Skeletal muscle tissue (tissue), 4 donors: Measurements from ENCODE around the gene GFER. TPM values are rescaled to one million over a fixed set of nuclear protein-coding genes. Genes with fewer than 3 reads are reported as not detected.
A peak's percentile ranks its signal among the peaks of the same experiment; 100 is the strongest.

Experiments used
- H3K27ac ChIP-seq: one replicate; pipeline ENCODE4 v1.7.0; 2013; ENCODE audit warnings: mild to moderate bottlenecking, low read depth, low read length, inconsistent platforms
- H3K27me3 ChIP-seq, 3 donors: one replicate each; pipeline ENCODE4 v1.7.0; 2013; ENCODE audit warnings: low read length in 3 of 3; ENCODE audit not compliant: control insufficient read depth in 3 of 3, insufficient read depth in 3 of 3
- H3K36me3 ChIP-seq, 3 donors: one replicate each; pipeline ENCODE4 v1.7.0; 2013; ENCODE audit warnings: low read length in 3 of 3; ENCODE audit not compliant: control insufficient read depth in 3 of 3, insufficient read depth in 3 of 3
- H3K4me1 ChIP-seq, 3 donors: one replicate each; pipeline ENCODE4 v1.7.0; 2013; ENCODE audit warnings: low read length in 3 of 3, mild to moderate bottlenecking in 3 of 3; ENCODE audit not compliant: control insufficient read depth in 3 of 3, insufficient read depth in 3 of 3
- H3K4me3 ChIP-seq, 3 donors: one replicate each; pipeline ENCODE4 v1.7.0; 2013; ENCODE audit warnings: low read length in 3 of 3
- H3K9ac ChIP-seq, 3 donors: one replicate each; pipeline ENCODE4 v1.7.0; 2013; ENCODE audit warnings: low read length in 3 of 3, mild to moderate bottlenecking in 3 of 3, moderate library complexity in 2 of 3, low read depth in 1 of 3
- H3K9me3 ChIP-seq, 3 donors: one replicate each; pipeline ENCODE4 v1.7.0; 2013; ENCODE audit warnings: low read length in 3 of 3; ENCODE audit not compliant: control insufficient read depth in 3 of 3
- total RNA-seq: library from RNA; depleted of rRNA; stranded (reverse); fragments of >200 nt; gene quantifications from one replicate; pipeline ENCODE4 v1.2.3, GENCODE V29; 2014
- donor health status: Osteomylitis.

Gene GFER
- total RNA-seq, 1 donor from 2014 or later = 4.7 TPM

DNA sequence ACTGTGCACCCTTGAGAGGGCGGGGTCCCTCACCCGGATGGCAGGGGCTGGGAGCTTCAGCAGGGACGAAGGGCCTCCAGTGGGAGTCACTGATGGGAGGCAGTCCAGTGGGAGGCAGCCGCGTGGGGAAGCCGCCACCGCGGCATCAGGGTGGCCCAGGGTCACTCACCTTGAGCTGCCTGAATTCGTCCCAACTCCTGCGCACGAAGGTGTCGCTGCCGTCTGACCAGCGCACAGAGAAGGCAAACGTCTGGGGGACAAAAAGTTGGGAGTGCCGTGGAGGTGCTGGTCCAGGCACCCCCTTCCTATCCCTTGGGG lies 3.3 kb upstream of the GFER start:
- Histone ChIP-seq H3K9me3 (no peaks in the 10 kb centered on the region), H3K9ac (peak overlapping the region in 1 of 3 donors; percentile 33), H3K27me3 (peaks cover 5 to 20% (median 17%) of the 10 kb centered on the region in 3 donors), H3K4me1 (peaks cover 29 to 50% (median 37%) of the 10 kb centered on the region in 3 donors), H3K4me3 (no peak overlapping the region), H3K36me3 (peaks cover 30 to 33% (median 32%) of the 10 kb centered on the region in 3 donors), H3K27ac (no peak overlapping the region)

DNA sequence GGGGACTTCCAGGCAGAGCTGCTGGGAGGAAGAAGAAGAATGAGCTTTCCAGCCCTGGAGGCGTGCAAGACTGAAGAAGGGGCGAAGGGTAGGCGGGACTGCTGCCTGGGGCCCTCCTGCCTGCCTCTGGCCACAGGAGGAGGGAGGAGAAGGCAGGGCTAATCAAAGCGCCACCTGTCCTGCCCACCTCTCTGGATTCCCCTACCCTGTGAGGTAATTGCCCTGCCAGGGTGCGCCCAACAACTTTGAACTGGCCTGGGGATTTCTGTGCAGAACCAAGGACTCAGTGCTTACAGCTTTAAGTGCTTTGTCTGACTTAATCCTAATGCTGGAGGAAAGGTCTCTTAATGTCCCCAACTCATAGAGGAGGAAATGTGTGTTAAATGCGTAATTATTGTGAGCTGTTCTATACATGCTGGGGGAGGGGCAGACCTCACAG lies 2.6 kb upstream of the GFER start, which contains the start of gene NOXO1:
Gene NOXO1, minus strand, starts transcription at position 72 of the 439 bp plus-strand sequence. CDS start 290 bp downstream, outside the sequence.
- no peak within 1 kb of the TSS for H3K4me3 ChIP-seq
- peaks cover 30 to 33% (median 32%) of the 10 kb centered on the region in 3 donors for H3K36me3 ChIP-seq
- no peak within 1 kb of the TSS for H3K27ac ChIP-seq
- peaks cover 29 to 50% (median 37%) of the 10 kb centered on the region in 3 donors for H3K4me1 ChIP-seq
- H3K9ac ChIP-seq = peak within 1 kb of the TSS in 1 of 3 donors; percentile 33
- H3K27me3 ChIP-seq = peaks cover 5 to 20% (median 17%) of the 10 kb centered on the region in 3 donors
- no peaks in the 10 kb centered on the region for H3K9me3 ChIP-seq

DNA sequence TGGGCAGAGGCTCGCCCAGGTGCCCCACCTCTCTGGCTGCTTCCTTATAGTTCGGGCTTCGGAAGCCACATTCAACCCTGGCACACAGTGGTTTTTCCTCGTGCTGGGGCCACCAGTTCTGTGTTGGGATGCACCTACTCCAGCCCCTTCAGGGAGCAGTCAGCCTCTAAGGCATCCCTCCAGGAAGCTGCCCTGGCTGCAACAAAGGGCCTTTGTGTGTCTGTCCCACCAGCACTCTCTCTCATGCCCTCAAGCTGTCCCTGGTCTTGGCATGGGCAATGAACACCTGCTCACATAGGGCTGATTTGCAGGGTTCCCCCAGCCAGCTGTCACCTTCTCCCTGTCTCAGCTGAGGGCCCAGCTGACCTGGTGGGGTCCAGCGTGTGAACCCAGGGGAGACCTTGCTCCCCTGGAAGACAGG lies 2.0 kb upstream of the GFER start:
- H3K36me3 ChIP-seq = peaks cover 30 to 32% (median 32%) of the 10 kb centered on the region in 3 donors
- H3K27ac ChIP-seq = no peak overlapping the region
- peaks cover 29 to 50% (median 37%) of the 10 kb centered on the region in 3 donors for H3K4me1 ChIP-seq
- H3K9ac ChIP-seq = peak overlapping the region in 1 of 3 donors; percentile 16
- no peak overlapping the region for H3K4me3 ChIP-seq
- H3K27me3 ChIP-seq = peaks cover 5 to 17% (median 16%) of the 10 kb centered on the region in 3 donors
- no peaks in the 10 kb centered on the region for H3K9me3 ChIP-seq

- peaks cover 21 to 25% (median 23%) of the 10 kb centered on the region in 3 donors for H3K36me3 ChIP-seq
- peak overlapping the region; percentile 44 for H3K27ac ChIP-seq
- peak overlapping the region; percentile 54 to 81 (median 81) for H3K4me3 ChIP-seq
- H3K4me1 ChIP-seq = peaks cover 29 to 50% (median 37%) of the 10 kb centered on the region in 3 donors
- H3K27me3 ChIP-seq = peaks cover 7 to 23% (median 17%) of the 10 kb centered on the region in 3 donors
- no peaks in the 10 kb centered on the region for H3K9me3 ChIP-seq
- H3K9ac ChIP-seq = peak overlapping the region; percentile 43 to 82 (median 65)
Measured at GRCh38 chr16:1982991-1983543, 926 bp upstream of the GFER start.

DNA sequence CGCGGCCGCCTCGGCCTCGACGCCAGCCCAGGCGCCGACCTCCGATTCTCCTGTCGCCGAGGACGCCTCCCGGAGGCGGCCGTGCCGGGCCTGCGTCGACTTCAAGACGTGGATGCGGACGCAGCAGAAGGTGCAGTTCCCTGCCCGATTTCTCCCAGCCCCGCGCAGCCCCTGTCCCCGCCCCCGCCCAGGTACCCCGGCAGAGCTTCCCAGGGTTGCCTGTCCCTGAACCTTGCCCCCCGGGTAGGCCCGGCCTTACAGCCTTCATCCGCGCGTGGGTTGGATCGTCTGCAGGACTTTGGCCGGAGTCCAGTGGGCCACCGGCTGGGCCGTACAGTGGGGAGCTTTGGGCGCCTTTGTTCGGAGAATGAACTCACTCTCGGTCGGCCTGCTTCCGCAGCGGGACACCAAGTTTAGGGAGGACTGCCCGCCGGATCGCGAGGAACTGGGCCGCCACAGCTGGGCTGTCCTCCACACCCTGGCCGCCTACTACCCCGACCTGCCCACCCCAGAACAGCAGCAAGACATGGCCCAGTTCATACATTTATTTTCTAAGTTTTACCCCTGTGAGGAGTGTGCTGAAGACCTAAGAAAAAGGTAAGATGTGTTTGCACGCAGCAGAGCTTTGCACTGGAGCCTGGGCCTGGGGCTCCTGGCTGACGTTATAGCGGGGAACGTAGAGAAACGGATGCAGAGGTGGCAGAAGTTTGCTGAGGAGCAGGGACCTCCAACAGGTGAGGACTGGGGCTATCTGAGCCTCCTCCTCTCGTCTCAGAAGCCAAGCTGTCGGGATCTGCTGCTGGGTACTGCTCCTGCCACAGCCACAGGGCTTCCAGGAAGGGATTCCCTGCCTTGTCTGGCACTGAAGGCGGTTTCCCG lies 593 bp downstream of the GFER start:
- Histone ChIP-seq H3K9me3 (no peaks in the 10 kb centered on the region), H3K4me1 (peaks cover 29 to 56% (median 37%) of the 10 kb centered on the region in 3 donors), H3K4me3 (peak overlapping the region; percentile 60 to 81 (median 81)), H3K9ac (peak overlapping the region; percentile 33 to 82 (median 70)), H3K36me3 (peaks cover 16 to 20% (median 18%) of the 10 kb centered on the region in 3 donors), H3K27me3 (peaks cover 20 to 32% (median 25%) of the 10 kb centered on the region in 3 donors), H3K27ac (peak overlapping the region; percentile 47)

GRCh38 chr16:1985466-1986150 lies 1.6 kb downstream of the GFER start:
- Histone ChIP-seq H3K36me3 (peaks cover 16 to 20% (median 18%) of the 10 kb centered on the region in 3 donors), H3K4me3 (peak overlapping the region in 2 of 3 donors; percentile 81), H3K9me3 (no peaks in the 10 kb centered on the region), H3K27me3 (peaks cover 23 to 31% (median 26%) of the 10 kb centered on the region in 3 donors), H3K9ac (peak overlapping the region in 1 of 3 donors; percentile 82), H3K27ac (no peak overlapping the region), H3K4me1 (peaks cover 26 to 50% (median 32%) of the 10 kb centered on the region in 3 donors)

- Histone ChIP-seq H3K9me3 (no peaks in the 10 kb centered on the region), H3K4me1 (peaks cover 33 to 46% (median 35%) of the 10 kb centered on the region in 3 donors), H3K36me3 (peaks cover 16 to 20% (median 18%) of the 10 kb centered on the region in 3 donors), H3K4me3 (no peak overlapping the region), H3K27me3 (peaks cover 34 to 40% (median 39%) of the 10 kb centered on the region in 3 donors), H3K27ac (no peak overlapping the region), H3K9ac (no peak overlapping the region)
Measured at GRCh38 chr16:1987198-1987597, 3.2 kb downstream of the GFER start.

GRCh38 chr16:1989209-1990100 lies 5.5 kb downstream of the GFER start, which contains the start of gene SYNGR3:
Gene SYNGR3 (plus strand): TSS chr16:1989970. CDS start chr16:1990103, 133 bp downstream.
- no peaks in the 10 kb centered on the region for H3K9me3 ChIP-seq
- peaks cover 16 to 20% (median 18%) of the 10 kb centered on the region in 3 donors for H3K36me3 ChIP-seq
- no peak within 1 kb of the TSS for H3K27ac ChIP-seq
- peak within 1 kb of the TSS in 1 of 3 donors; percentile 35 for H3K4me3 ChIP-seq
- peaks cover 23 to 34% (median 28%) of the 10 kb centered on the region in 3 donors for H3K4me1 ChIP-seq
- peak within 1 kb of the TSS in 1 of 3 donors; percentile 8 for H3K9ac ChIP-seq
- peaks cover 34 to 40% (median 38%) of the 10 kb centered on the region in 3 donors for H3K27me3 ChIP-seq

DNA sequence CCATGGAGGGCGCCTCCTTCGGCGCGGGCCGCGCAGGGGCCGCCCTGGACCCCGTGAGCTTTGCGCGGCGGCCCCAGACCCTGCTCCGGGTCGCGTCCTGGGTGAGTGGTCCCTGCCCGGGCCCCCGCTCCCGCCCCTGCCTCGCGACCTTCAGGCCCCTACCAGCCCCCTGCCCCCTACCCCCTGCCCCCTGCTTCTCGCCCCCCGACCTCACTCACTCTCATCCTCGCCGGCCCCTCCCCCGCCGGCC lies 6.0 kb downstream of the GFER start:
- Histone ChIP-seq H3K27me3 (peaks cover 34 to 40% (median 38%) of the 10 kb centered on the region in 3 donors), H3K4me3 (no peak overlapping the region), H3K36me3 (peaks cover 16 to 20% (median 18%) of the 10 kb centered on the region in 3 donors), H3K27ac (no peak overlapping the region), H3K4me1 (peaks cover 17 to 28% (median 22%) of the 10 kb centered on the region in 3 donors), H3K9me3 (no peaks in the 10 kb centered on the region), H3K9ac (no peak overlapping the region)
